Measurements from ENCODE around the gene FOXJ1. TPM values are rescaled to one million over a fixed set of nuclear protein-coding genes. Genes with fewer than 3 reads are reported as not detected.
A peak's percentile ranks its signal among the peaks of the same experiment; 100 is the strongest.

The FOXJ1 gene
- total RNA-seq, 1 experiment from 2014 or later = 4.0 TPM

- Histone ChIP-seq H3K4ac (ENCODE audit: low read depth, low read length) (no peak overlapping the region), H4K91ac (ENCODE audit: insufficient read length, low read depth, low read length) (no peak overlapping the region), H3K14ac (ENCODE audit: insufficient read depth, low read length) (no peak overlapping the region), H4K20me1 (ENCODE audit: control insufficient read depth, insufficient read depth, insufficient read length) (peaks cover 4% of the 10 kb centered on the region), H3K9me3 (ENCODE audit: control insufficient read depth, low read depth, low read length) (no peaks in the 10 kb centered on the region), H2AK5ac (ENCODE audit: insufficient read length, low read length) (no peak overlapping the region), H2BK120ac (ENCODE audit: low read depth, low read length, poor library complexity, severe bottlenecking) (no peak overlapping the region), H3K79me1 (ENCODE audit: insufficient read depth, low read depth, low read length, poor library complexity, severe bottlenecking) (no peaks in the 10 kb centered on the region), H3K79me2 (ENCODE audit: insufficient read depth, low read length) (no peaks in the 10 kb centered on the region), H2BK20ac (ENCODE audit: low read depth, low read length, poor library complexity, severe bottlenecking) (no peak overlapping the region), H2BK5ac (ENCODE audit: insufficient read length, low read length) (no peak overlapping the region), H3K4me1 (ENCODE audit: insufficient read depth, low read length) (peaks cover 6% of the 10 kb centered on the region), H4K5ac (ENCODE audit: insufficient read length, low read depth, low read length) (no peak overlapping the region), H3T11ph (ENCODE audit: low read length) (no peak overlapping the region), H4K8ac (replicated peaks; ENCODE audit: insufficient read length, low read depth, low read length) (no peak overlapping the region), H3K9ac (ENCODE audit: extremely low read depth, insufficient read length, low read length) (peak overlapping the region; percentile 66), H3K56ac (ENCODE audit: insufficient read length, low read depth, low read length) (no peak overlapping the region), H3K27me3 (ENCODE audit: insufficient read depth, low read length) (no peaks in the 10 kb centered on the region), H3K18ac (ENCODE audit: insufficient read length, low read depth, low read length) (no peak overlapping the region), H2BK12ac (ENCODE audit: insufficient read length, low read depth, low read length) (no peak overlapping the region), H3K23ac (ENCODE audit: insufficient read length, low read depth, low read length) (no peak overlapping the region), H3K23me2 (ENCODE audit: insufficient read length, low read depth, low read length, poor library complexity, severe bottlenecking) (peaks cover 11% of the 10 kb centered on the region), H2AFZ (ENCODE audit: low read length) (no peak overlapping the region), H2BK15ac (ENCODE audit: low read depth, low read length) (no peak overlapping the region), H3K4me2 (ENCODE audit: insufficient read depth, insufficient read length, low read length) (peak overlapping the region; percentile 94), H3K27ac (ENCODE audit: insufficient read length, low read depth, low read length) (no peak overlapping the region)
- peak overlapping the region in 2 of 3 experiments; percentile 99; a peak in 4 of 7 replicates for H3K27ac Mint-ChIP-seq
- peak overlapping the region; percentile 97 to 98 for H3K4me3 Mint-ChIP-seq
- no peak for DNase-seq
- H3K27me3 Mint-ChIP-seq (ENCODE audit: low read depth) = no peaks in the 10 kb centered on the region; the same call in none of the 2 replicates
- TF ChIP-seq, protein P1, sequence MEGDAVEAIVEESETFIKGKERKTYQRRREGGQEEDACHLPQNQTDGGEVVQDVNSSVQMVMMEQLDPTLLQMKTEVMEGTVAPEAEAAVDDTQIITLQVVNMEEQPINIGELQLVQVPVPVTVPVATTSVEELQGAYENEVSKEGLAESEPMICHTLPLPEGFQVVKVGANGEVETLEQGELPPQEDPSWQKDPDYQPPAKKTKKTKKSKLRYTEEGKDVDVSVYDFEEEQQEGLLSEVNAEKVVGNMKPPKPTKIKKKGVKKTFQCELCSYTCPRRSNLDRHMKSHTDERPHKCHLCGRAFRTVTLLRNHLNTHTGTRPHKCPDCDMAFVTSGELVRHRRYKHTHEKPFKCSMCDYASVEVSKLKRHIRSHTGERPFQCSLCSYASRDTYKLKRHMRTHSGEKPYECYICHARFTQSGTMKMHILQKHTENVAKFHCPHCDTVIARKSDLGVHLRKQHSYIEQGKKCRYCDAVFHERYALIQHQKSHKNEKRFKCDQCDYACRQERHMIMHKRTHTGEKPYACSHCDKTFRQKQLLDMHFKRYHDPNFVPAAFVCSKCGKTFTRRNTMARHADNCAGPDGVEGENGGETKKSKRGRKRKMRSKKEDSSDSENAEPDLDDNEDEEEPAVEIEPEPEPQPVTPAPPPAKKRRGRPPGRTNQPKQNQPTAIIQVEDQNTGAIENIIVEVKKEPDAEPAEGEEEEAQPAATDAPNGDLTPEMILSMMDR (conservative IDR thresholded peaks at IDR 0.05) = no peak
- H3K36me3 Mint-ChIP-seq (ENCODE audit: insufficient read depth in 1 of 3, low read depth in 3 of 3) = peaks cover 21 to 44% (median 37%) of the 10 kb centered on the region in 3 experiments
- H3K9me3 Mint-ChIP-seq = peaks cover 0 to 3% of the 10 kb centered on the region in 2 experiments; a peak in 1 of 5 replicates
- WGBS (ENCODE audit: extremely low coverage, insufficient read length, low lambda C conversion rate) = no CpG with 5 or more reads among the region's 4 CpGs
- H3K4me1 Mint-ChIP-seq = peaks cover 18 to 29% of the 10 kb centered on the region in 2 experiments
These were observed 38.1 kb downstream of the FOXJ1 start for GRCh38 chr17:76102944-76103273.

Data from H9 (cell line).